K562 (cell line): ENCODE data around the gene NMRAL1. TPM values are rescaled to one million over a fixed set of nuclear protein-coding genes. Genes with fewer than 3 reads are reported as not detected.
A peak's percentile ranks its signal among the peaks of the same experiment; 100 is the strongest.

Experiments used
- CHAMP1 ChIP-seq: fragments of 450-650 bp; IDR thresholded peaks from 2 replicates; pipeline ENCODE4 v1.6.1; 2016; ENCODE audit warnings: mild to moderate bottlenecking
- FOXK1 ChIP-seq: sonication (generic); formaldehyde crosslinking; IDR thresholded peaks from 2 replicates; pipeline ENCODE4 v1.8.0; 2022; ENCODE audit warnings: missing genetic modification reagents, mild to moderate bottlenecking, borderline replicate concordance
- HDAC2 ChIP-seq: fragments of 450-650 bp; IDR thresholded peaks from 2 replicates; pipeline ENCODE4 v1.6.1; 2016; ENCODE audit warnings: mild to moderate bottlenecking
- HMG20B ChIP-seq: fragments of 250-450 bp; sonication (Bioruptor Pico); IDR thresholded peaks from 2 replicates; pipeline ENCODE4 v1.5.0; 2021; ENCODE audit warnings: mild to moderate bottlenecking
- MBD1 ChIP-seq: fragments of 250-450 bp; sonication (Bioruptor Pico); IDR thresholded peaks from 2 replicates; pipeline ENCODE4 v1.8.0; 2022; ENCODE audit warnings: inconsistent platforms
- MNT ChIP-seq, 2 experiments: fragments of 450-650 bp; conservative IDR thresholded peaks; 2 replicates each; pipeline ENCODE4 v1.6.1; 2017; ENCODE audit warnings: mild to moderate bottlenecking in 2 of 2, moderate library complexity in 2 of 2
- MXI1 ChIP-seq: IDR thresholded peaks from 2 replicates; pipeline ENCODE4 v1.6.1; 2011; ENCODE audit warnings: low read depth, mild to moderate bottlenecking, improper control_type of control experiment, low read length
- MYC ChIP-seq, 2 experiments: fragments of 250-450 bp in 1 of 2; sonication (Bioruptor Pico) in 1 of 2; IDR thresholded peaks; 2 replicates each; pipeline versions ENCODE4 v1.5.1 to v1.6.1; 2012 to 2021; ENCODE audit warnings: low read depth in 2 of 2, borderline replicate concordance in 1 of 2, improper control_type of control experiment in 1 of 2, low read length in 1 of 2, mild to moderate bottlenecking in 1 of 2, moderate library complexity in 1 of 2
- PRMT5 ChIP-seq: sonication (generic); formaldehyde crosslinking; IDR thresholded peaks from 2 replicates; pipeline ENCODE4 v1.5.0; 2020; ENCODE audit warnings: missing genetic modification reagents
- RAD51 ChIP-seq: fragments of 450-650 bp; IDR thresholded peaks from 2 replicates; pipeline ENCODE4 v1.7.1; 2016; ENCODE audit warnings: low read depth, mild to moderate bottlenecking, borderline replicate concordance
- SMAD1 ChIP-seq: fragments of 150-350 bp; IDR thresholded peaks from 2 replicates; pipeline ENCODE4 v1.6.1; 2014; ENCODE audit warnings: low read length, low read depth; ENCODE audit not compliant: partially characterized antibody
- TEAD4 ChIP-seq, 2 experiments: sonication (generic) in 1 of 2; formaldehyde crosslinking in 1 of 2; IDR thresholded peaks; 2 replicates each; pipeline versions ENCODE4 v1.6.1 to v1.8.0; 2012 to 2022; ENCODE audit warnings: borderline replicate concordance in 1 of 2, inconsistent platforms in 1 of 2, low read length in 1 of 2, mild to moderate bottlenecking in 1 of 2, missing genetic modification reagents in 1 of 2
- ZBTB11 ChIP-seq, 3 experiments: fragments of 200-800 bp in 1 of 3; fragments of 250-450 bp in 1 of 3; fragments of 450-650 bp in 1 of 3; sonication (Bioruptor Pico) in 1 of 3; sonication (Bioruptor generic) in 1 of 3; formaldehyde crosslinking in 1 of 3; IDR thresholded peaks; 2 replicates each; pipeline versions ENCODE4 v1.6.1 to v1.8.0; 2016 to 2022; ENCODE audit warnings: mild to moderate bottlenecking in 2 of 3, missing genetic modification characterization in 2 of 3, missing compliant biosample characterization in 1 of 3, moderate library complexity in 1 of 3
- ZFP36 ChIP-seq: fragments of 150-350 bp; IDR thresholded peaks from 2 replicates; pipeline ENCODE4 v1.6.1; 2018; ENCODE audit warnings: low read length, low read depth; ENCODE audit not compliant: partially characterized antibody
- ZKSCAN8 ChIP-seq: fragments of 200-800 bp; sonication (Bioruptor generic); IDR thresholded peaks from 2 replicates; pipeline ENCODE4 v1.6.1; 2016; ENCODE audit warnings: missing genetic modification characterization, missing compliant biosample characterization
- ZNF583 ChIP-seq: fragments of 250-450 bp; sonication (Bioruptor Pico); IDR thresholded peaks from 2 replicates; pipeline ENCODE4 v1.4.0; 2020
- polyA plus RNA-seq, 8 experiments: library from polyadenylated mRNA; depleted of rRNA in 4 of 8; stranded (reverse) in 5 of 8; unstranded in 3 of 8; fragments of >200 nt; fragmentation: Nextera tagmentation in 2 of 8; fragmentation: Illumina TruSeq in 1 of 8; extraction: Ambion mirVana in 2 of 8; extraction: Trizol in 1 of 8; gene quantifications; 2 replicates each; pipeline versions ENCODE4 v1.2.1 to v1.2.3, GENCODE V29; 2011 to 2014; ENCODE audit warnings: inconsistent platforms in 1 of 8, missing spikeins in 1 of 8
- total RNA-seq, 7 experiments: library from RNA; depleted of rRNA in 6 of 7; stranded (reverse); fragments of >200 nt in 6 of 7; fragmentation: Illumina TruSeq in 2 of 7; extraction: Trizol in 2 of 7; gene quantifications; 2 replicates each; pipeline versions ENCODE4 v1.2.1 to v1.2.3, GENCODE V29; 2011 to 2021; ENCODE audit warnings: low replicate concordance in 1 of 7

Gene NMRAL1
- total and polyA plus RNA-seq, 9 of the 15 experiments (the other 6 are each of a cell fraction or from before 2014, with no cell fraction given): 6.3 to 116 (median 63.2) TPM

DNA sequence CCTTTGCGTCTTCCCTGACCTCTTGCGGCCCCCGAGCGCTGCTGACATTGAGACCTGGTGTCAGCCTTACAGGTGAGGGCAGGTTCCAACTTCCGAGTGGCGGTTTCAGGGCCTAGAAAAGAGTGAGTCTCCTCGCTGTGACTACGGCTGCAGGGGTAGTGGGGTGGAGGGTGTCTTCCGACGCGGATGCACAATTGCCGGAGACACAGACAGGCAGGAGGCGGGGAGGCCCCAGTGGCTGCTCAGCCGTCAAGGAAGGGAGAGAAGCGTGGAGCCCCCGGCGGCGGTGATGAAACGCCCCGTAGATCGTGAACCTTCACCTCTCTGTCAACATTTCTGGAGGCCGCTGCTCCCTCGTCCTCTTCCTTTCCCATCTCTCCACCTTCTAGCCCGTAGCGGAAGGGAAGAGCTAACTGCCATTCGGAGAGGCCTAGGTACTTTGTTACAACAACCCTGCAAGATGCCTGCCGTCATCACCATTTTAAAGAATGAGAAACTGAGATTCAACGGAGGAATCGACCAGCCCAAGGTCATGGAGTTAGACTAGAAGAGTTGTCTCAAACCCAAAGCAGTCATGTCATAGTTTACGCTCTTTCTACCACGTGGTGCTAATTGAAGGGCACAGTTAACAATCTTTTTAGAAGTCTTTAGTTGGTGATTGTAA is 48.3 kb downstream of the NMRAL1 start (continued):
- TF ChIP-seq ZKSCAN8 (CRISPR knock-in tag) (no peak), TEAD4 (IDR thresholded peaks at IDR 0.05; ENCODE audit: low read length) (0 out of 2 replicates have a peak, but pooled peaks have one; percentile 1), TEAD4 (CRISPR knock-in tag; IDR thresholded peaks at IDR 0.05; ENCODE audit: borderline replicate concordance) (no peak), SMAD1 (peak; percentile 5), RAD51 (no peak; the same call in 1 of the 2 replicates), MXI1 (0 out of 2 replicates have a peak, but pooled peaks have one; percentile 12), FOXK1 (CRISPR knock-in tag) (0 out of 2 replicates have a peak, but pooled peaks have one; percentile 13), CHAMP1 (no peak), ZBTB11 (CRISPR knock-in tag; IDR thresholded peaks at IDR 0.05) (peak in 1 of 3 experiments; percentile 48; a peak in 1 of 6 replicates), PRMT5 (CRISPR knock-in tag) (0 out of 2 replicates have a peak, but pooled peaks have one; percentile 45), HMG20B (CRISPR knock-in tag) (no peak), MYC (IDR thresholded peaks at IDR 0.05; ENCODE audit: low read depth, low read length) (no peak), MYC (CRISPR knock-in tag; IDR thresholded peaks at IDR 0.05; ENCODE audit: borderline replicate concordance, low read depth) (peak; percentile 27; the same call in 1 of the 2 replicates), ZFP36 (no peak), HDAC2 (0 out of 2 replicates have a peak, but pooled peaks have one; percentile 24), MBD1 (CRISPR knock-in tag) (no peak), MNT (conservative IDR thresholded peaks at IDR 0.05) (peak; percentile 35 to 53; a peak in 1 of 4 replicates), ZNF583 (CRISPR knock-in tag) (no peak)
